ENCODE data around the gene CEP128. TPM values are rescaled to one million over a fixed set of nuclear protein-coding genes. Genes with fewer than 3 reads are reported as not detected.

CEP128 gene
- total RNA-seq, 4 donors from 2014 or later, result 13.9 to 18.1 (median 16.0) TPM

- 73 to 83% methylated on average over 1 of the region's 1 CpG for WGBS, 2 donors
- TF ChIP-seq CTCF (IDR thresholded peaks at IDR 0.05) (no peak), POLR2A (IDR thresholded peaks at IDR 0.05) (no peak)
Measured at GRCh38 chr14:80940146-80940545, 1.4 kb downstream of the CEP128 start.

GRCh38 chr14:80933686-80934085 is 7.9 kb downstream of the CEP128 start:
- Histone ChIP-seq H3K9me3 (no peaks in the 10 kb centered on the region), H3K4me3 (replicated peaks in 1 of 3) (no peak overlapping the region), H3K27me3 (no peaks in the 10 kb centered on the region), H3K36me3 (no peaks in the 10 kb centered on the region), H3K4me1 (no peaks in the 10 kb centered on the region), H3K27ac (no peak overlapping the region)
- TF ChIP-seq POLR2A (IDR thresholded peaks at IDR 0.05) (no peak), CTCF (IDR thresholded peaks at IDR 0.05) (no peak)
- no peak for DNase-seq
- intact Hi-C loops (cut with DNase I), result no loop called here
- 85 to 89% methylated on average over 4 of the region's 4 CpGs for WGBS, 2 donors

More at GRCh38 chr14:80940146-80940545, 1.4 kb downstream of the CEP128 start:
- Histone ChIP-seq H3K9me3 (no peaks in the 10 kb centered on the region), H3K4me3 (replicated peaks in 1 of 3) (no peak overlapping the region), H3K36me3 (no peaks in the 10 kb centered on the region), H3K27ac (no peak overlapping the region), H3K4me1 (peaks cover 10 to 11% of the 10 kb centered on the region in 2 donors), H3K27me3 (no peaks in the 10 kb centered on the region)
- no peak for DNase-seq
- intact Hi-C loops (cut with DNase I), result no loop called here

- H3K27ac ChIP-seq, result no peak overlapping the region
- no peaks in the 10 kb centered on the region for H3K36me3 ChIP-seq
- no peak for DNase-seq
- TF ChIP-seq CTCF (IDR thresholded peaks at IDR 0.05), result no peak
- no peak for TF ChIP-seq POLR2A (IDR thresholded peaks at IDR 0.05)
- no peak overlapping the region for H3K4me3 ChIP-seq (replicated peaks in 1 of 3)
- H3K9me3 ChIP-seq, result no peaks in the 10 kb centered on the region
- no peaks in the 10 kb centered on the region for H3K4me1 ChIP-seq
- intact Hi-C loops (cut with DNase I), result no loop called here
- H3K27me3 ChIP-seq, result no peaks in the 10 kb centered on the region
Measured at GRCh38 chr14:80933282-80933681, 8.3 kb downstream of the CEP128 start.

- intact Hi-C loops (cut with DNase I), result no loop called here
- no peak for DNase-seq
- no peak overlapping the region for H3K4me3 ChIP-seq (replicated peaks in 1 of 3)
- no peaks in the 10 kb centered on the region for H3K4me1 ChIP-seq
- TF ChIP-seq CTCF (IDR thresholded peaks at IDR 0.05) (no peak), POLR2A (IDR thresholded peaks at IDR 0.05) (no peak)
- H3K27me3 ChIP-seq, result no peaks in the 10 kb centered on the region
- no peaks in the 10 kb centered on the region for H3K36me3 ChIP-seq
- H3K9me3 ChIP-seq, result no peaks in the 10 kb centered on the region
- no peak overlapping the region for H3K27ac ChIP-seq
- WGBS, 2 donors, result 71 to 86% methylated on average over 8 of the region's 8 CpGs
Measured at GRCh38 chr14:80930836-80931389, 10.6 kb downstream of the CEP128 start.

- WGBS, 2 donors, result 94 to 95% methylated on average over 5 of the region's 5 CpGs
- DNase-seq, result no peak
- intact Hi-C loops (cut with DNase I), result no loop called here
- H3K4me3 ChIP-seq (replicated peaks in 1 of 3), result no peak overlapping the region
- H3K9me3 ChIP-seq, result no peaks in the 10 kb centered on the region
- no peaks in the 10 kb centered on the region for H3K4me1 ChIP-seq
- H3K36me3 ChIP-seq, result no peaks in the 10 kb centered on the region
- TF ChIP-seq POLR2A (IDR thresholded peaks at IDR 0.05), result no peak
- TF ChIP-seq CTCF (IDR thresholded peaks at IDR 0.05), result no peak
- no peaks in the 10 kb centered on the region for H3K27me3 ChIP-seq
- no peak overlapping the region for H3K27ac ChIP-seq
Measured at GRCh38 chr14:80930095-80930494, 11.4 kb downstream of the CEP128 start.

Measured in thyroid gland (tissue), 4 donors.